NK-92 (cell line): ENCODE measurements around the gene LAMC3.
"Not testable (repeated sequence)": the region's sequence is repeated elsewhere in the genome, so short reads cannot be mapped to it uniquely, and the experiment has no call there.

Experiments
- DNase-seq: peaks from one replicate; lab custom pipeline; 2025; ENCODE audit not compliant: unreplicated experiment; lab: John Stamatoyannopoulos, UW

The LAMC3 gene

GRCh38 chr9:131094015-131094414 is 85.0 kb downstream of the LAMC3 start:
- DNase-seq, result no peak

GRCh38 chr9:131094622-131095021 is 85.6 kb downstream of the LAMC3 start:
- DNase-seq, result no peak

GRCh38 chr9:131095666-131096268 is 86.8 kb downstream of the LAMC3 start:
- DNase-seq, result no peak

GRCh38 chr9:131096269-131097125 is 87.5 kb downstream of the LAMC3 start, which contains the start of gene AIF1L:
TSS of gene AIF1L (plus strand) at chr9:131096531. CDS start at chr9:131096630, 99 bp downstream.
- DNase-seq, result no peak

GRCh38 chr9:131097126-131097947 is 88.4 kb downstream of the LAMC3 start:
- no peak for DNase-seq

GRCh38 chr9:131097948-131098278 is 88.9 kb downstream of the LAMC3 start:
- no peak for DNase-seq

- DNase-seq, result no peak
Observed at GRCh38 chr9:131098391-131099101, 89.6 kb downstream of the LAMC3 start.

GRCh38 chr9:131099102-131099606 is 90.2 kb downstream of the LAMC3 start:
- no peak for DNase-seq

- not testable (repeated sequence) for DNase-seq
Observed at GRCh38 chr9:131099845-131100244, 90.9 kb downstream of the LAMC3 start.

GRCh38 chr9:131100445-131100844 is 91.5 kb downstream of the LAMC3 start:
- DNase-seq, result no peak

GRCh38 chr9:131101207-131101964 is 92.4 kb downstream of the LAMC3 start:
- no peak for DNase-seq

GRCh38 chr9:131103024-131103423 is 94.0 kb downstream of the LAMC3 start:
- no peak for DNase-seq

- DNase-seq, result no peak
Observed at GRCh38 chr9:131103535-131103934, 94.6 kb downstream of the LAMC3 start.

- no peak for DNase-seq
Observed at GRCh38 chr9:131104016-131104740, 95.2 kb downstream of the LAMC3 start.

- no peak for DNase-seq
Observed at GRCh38 chr9:131105952-131106351, 97.0 kb downstream of the LAMC3 start.

- DNase-seq, result no peak
Observed at GRCh38 chr9:131107760-131108159, 98.8 kb downstream of the LAMC3 start.

- DNase-seq, result no peak
Observed at GRCh38 chr9:131111186-131111853, 102.3 kb downstream of the LAMC3 start.

- no peak for DNase-seq
Observed at GRCh38 chr9:131111854-131112311, 102.9 kb downstream of the LAMC3 start.
